Measurements from ENCODE around the gene CA9.

- TF ChIP-seq CTCF (conservative IDR thresholded peaks at IDR 0.05; ENCODE audit: low read depth in 2 of 2), result no peak
- no peak for TF ChIP-seq EZH2 (IDR thresholded peaks at IDR 0.05; ENCODE audit: low read depth, unreplicated experiment)
Observed at GRCh38 chr9:35729101-35729500, 55.4 kb downstream of the CA9 start.
